Adrenal gland (tissue), 5 donors: Measurements from ENCODE around the gene MAD1L1.

ENCODE experiments used
- CTCF ChIP-seq, 6 experiments: fragments of 450-650 bp in 4 of 6; fragments of 200-600 bp in 2 of 6; sonication (generic) in 1 of 6; IDR thresholded peaks; 1 replicate in 5 of 6; 2 replicates in 1 of 6; pipeline versions ENCODE4 v1.5.1 to v1.8.0; 2016 to 2021; ENCODE audit warnings: antibody characterized with exemption in 6 of 6, mild to moderate bottlenecking in 2 of 6, moderate library complexity in 1 of 6
- POLR2A ChIP-seq, 2 donors: fragments of 450-650 bp; IDR thresholded peaks; one replicate each; pipeline ENCODE4 v1.6.1; 2017; ENCODE audit warnings: antibody characterized with exemption in 2 of 2, mild to moderate bottlenecking in 2 of 2, moderate library complexity in 1 of 2
- donor health status: DM: no; HTN: no; CAD: no.

GRCh38 chr7:1881946-1882345, 350.8 kb downstream of the MAD1L1 start:
- TF ChIP-seq CTCF (IDR thresholded peaks at IDR 0.05) (no peak), POLR2A (IDR thresholded peaks at IDR 0.05) (no peak)
